ENCODE results near the gene ARHGEF4. TPM values are rescaled to one million over a fixed set of nuclear protein-coding genes. Genes with fewer than 3 reads are reported as not detected.

ARHGEF4 gene
- total RNA-seq, 2 donors from 2014 or later = 2.8 to 6.5 TPM

- Histone ChIP-seq H3K36me3 (no peaks in the 10 kb centered on the region), H3K27me3 (replicated peaks; ENCODE audit: insufficient read depth) (no peaks in the 10 kb centered on the region), H3K27ac (no peak overlapping the region), H3K4me1 (ENCODE audit: control insufficient read depth in 1 of 2, low read depth in 2 of 2) (no peaks in the 10 kb centered on the region), H3K4me3 (no peak overlapping the region), H3K9me3 (no peaks in the 10 kb centered on the region)
- DNase-seq (ENCODE audit: low spot score) (no peak), ATAC-seq (ENCODE audit: insufficient number of reproducible peaks, low FRiP score, low read depth) (no peak)
- no peak for TF ChIP-seq CTCF (IDR thresholded peaks at IDR 0.05)
Measured at GRCh38 chr2:131010566-131010965, 173.9 kb downstream of the ARHGEF4 start.

GRCh38 chr2:131011486-131011885, 174.8 kb downstream of the ARHGEF4 start:
- no peaks in the 10 kb centered on the region for H3K27me3 ChIP-seq (replicated peaks; ENCODE audit: insufficient read depth)
- no peaks in the 10 kb centered on the region for H3K4me1 ChIP-seq (ENCODE audit: control insufficient read depth in 1 of 2, low read depth in 2 of 2)
- ATAC-seq (ENCODE audit: insufficient number of reproducible peaks, low FRiP score, low read depth) = no peak
- H3K9me3 ChIP-seq = no peaks in the 10 kb centered on the region
- H3K36me3 ChIP-seq = no peaks in the 10 kb centered on the region
- H3K4me3 ChIP-seq = no peak overlapping the region
- no peak for DNase-seq (ENCODE audit: low spot score)
- TF ChIP-seq CTCF (IDR thresholded peaks at IDR 0.05) = no peak
- H3K27ac ChIP-seq = no peak overlapping the region

- no peaks in the 10 kb centered on the region for H3K4me1 ChIP-seq (ENCODE audit: control insufficient read depth in 1 of 2, low read depth in 2 of 2)
- DNase-seq (ENCODE audit: low spot score) (no peak), ATAC-seq (ENCODE audit: insufficient number of reproducible peaks, low FRiP score, low read depth) (no peak)
- H3K9me3 ChIP-seq = no peaks in the 10 kb centered on the region
- no peak overlapping the region for H3K27ac ChIP-seq
- no peaks in the 10 kb centered on the region for H3K27me3 ChIP-seq (replicated peaks; ENCODE audit: insufficient read depth)
- no peaks in the 10 kb centered on the region for H3K36me3 ChIP-seq
- H3K4me3 ChIP-seq = no peak overlapping the region
- no peak for TF ChIP-seq CTCF (IDR thresholded peaks at IDR 0.05)
Measured at GRCh38 chr2:131014141-131014540, 177.4 kb downstream of the ARHGEF4 start.

- H3K27ac ChIP-seq = no peak overlapping the region
- H3K27me3 ChIP-seq (replicated peaks; ENCODE audit: insufficient read depth) = no peaks in the 10 kb centered on the region
- no peaks in the 10 kb centered on the region for H3K9me3 ChIP-seq
- no peaks in the 10 kb centered on the region for H3K4me1 ChIP-seq (ENCODE audit: control insufficient read depth in 1 of 2, low read depth in 2 of 2)
- no peak for DNase-seq (ENCODE audit: low spot score)
- no peak for ATAC-seq (ENCODE audit: insufficient number of reproducible peaks, low FRiP score, low read depth)
- no peak for TF ChIP-seq CTCF (IDR thresholded peaks at IDR 0.05)
- no peak overlapping the region for H3K4me3 ChIP-seq
- no peaks in the 10 kb centered on the region for H3K36me3 ChIP-seq
Measured at GRCh38 chr2:131015764-131016163, 179.1 kb downstream of the ARHGEF4 start.

- H3K4me1 ChIP-seq (ENCODE audit: control insufficient read depth in 1 of 2, low read depth in 2 of 2) = no peaks in the 10 kb centered on the region
- no peak for DNase-seq (ENCODE audit: low spot score)
- no peak for TF ChIP-seq CTCF (IDR thresholded peaks at IDR 0.05)
- no peak for ATAC-seq (ENCODE audit: insufficient number of reproducible peaks, low FRiP score, low read depth)
- no peak overlapping the region for H3K4me3 ChIP-seq
- no peak overlapping the region for H3K27ac ChIP-seq
- no peaks in the 10 kb centered on the region for H3K27me3 ChIP-seq (replicated peaks; ENCODE audit: insufficient read depth)
- H3K36me3 ChIP-seq = no peaks in the 10 kb centered on the region
- H3K9me3 ChIP-seq = no peaks in the 10 kb centered on the region
Measured at GRCh38 chr2:131016826-131017741, 180.4 kb downstream of the ARHGEF4 start.

Measured in thoracic aorta (tissue), 2 donors.